Islet precursor cell (in vitro differentiated cells): ENCODE data around the gene CENATAC.
"Not testable (repeated sequence)": the region's sequence is repeated elsewhere in the genome, so short reads cannot be mapped to it uniquely, and the experiment has no call there.

Experiments used
- DNase-seq: peaks from one replicate; pipeline ENCODE4 v3.0.0-alpha.2; 2018

Gene CENATAC

DNA sequence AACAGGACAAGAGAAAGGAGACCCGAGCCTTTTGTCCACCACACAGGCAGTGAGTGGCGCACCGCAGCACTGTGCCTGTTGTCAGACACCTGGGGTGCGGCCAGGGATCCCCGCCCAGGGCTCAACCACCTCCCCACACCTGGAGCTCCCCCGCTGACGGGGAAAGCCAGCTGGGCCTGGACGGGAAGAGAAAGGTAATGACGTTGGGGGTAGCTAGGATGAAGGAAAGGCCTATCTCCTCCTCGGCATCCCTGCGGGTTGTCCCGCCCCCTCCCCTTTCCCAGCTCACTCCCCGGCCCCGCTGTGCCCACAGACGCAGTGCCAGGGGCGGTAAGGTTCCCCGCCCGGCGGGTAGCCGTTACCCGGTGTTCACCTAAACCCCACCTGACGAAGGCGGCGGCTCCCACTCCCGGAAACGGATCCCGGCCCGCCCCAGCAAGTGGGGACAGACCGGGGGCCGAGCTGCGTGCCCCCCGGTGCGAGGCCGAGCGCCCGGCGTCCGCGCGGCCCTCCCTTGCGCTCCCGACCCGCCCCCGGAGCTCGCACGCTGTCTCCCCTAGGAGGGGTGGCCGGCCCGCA lies 58.6 kb downstream of the CENATAC start:
- peak; percentile 72 for DNase-seq

DNA sequence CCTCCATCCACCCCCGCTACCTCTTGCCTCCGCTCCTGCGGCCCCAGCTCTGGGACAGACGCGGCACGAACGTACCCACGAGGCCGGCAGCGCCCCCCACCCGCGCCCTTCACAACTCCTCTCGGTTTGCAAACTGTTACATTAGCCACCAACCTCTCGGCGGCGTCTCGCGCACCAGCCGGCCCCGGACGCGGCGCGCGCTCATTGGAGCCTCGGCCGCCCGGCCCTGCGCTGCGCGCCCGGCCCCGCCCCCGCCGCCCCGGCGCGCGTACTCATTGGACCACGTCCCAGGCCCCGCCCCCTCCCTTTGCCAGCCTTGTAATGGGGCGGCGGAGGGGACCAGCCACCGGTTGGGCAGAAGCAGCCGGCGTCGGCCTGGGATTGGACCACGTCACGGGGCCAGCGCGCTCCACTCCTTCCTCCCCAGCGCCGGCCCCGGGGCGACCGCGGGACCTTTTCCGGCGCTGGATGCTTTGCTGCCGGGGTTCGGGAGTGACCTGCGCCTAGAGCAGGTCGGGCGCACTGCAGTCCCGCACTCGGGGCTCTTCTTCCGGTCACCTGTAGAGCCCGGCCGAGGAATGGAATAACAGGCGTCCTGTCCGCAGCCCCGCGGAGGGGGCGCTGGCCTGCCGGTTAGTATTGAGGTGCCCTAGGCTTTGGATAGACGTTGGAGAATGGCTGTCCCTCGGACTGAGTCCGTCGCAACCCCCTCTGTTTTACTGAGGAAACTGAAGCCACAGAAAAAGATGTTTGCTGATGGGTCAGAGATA lies 59.2 kb downstream of the CENATAC start, which contains the start of gene HYOU1:
Gene HYOU1, minus strand, starts transcription at position 206 of the 770 bp plus-strand sequence. CDS start 1,045 bp downstream, outside the sequence.
- peak; percentile 99 for DNase-seq

DNA sequence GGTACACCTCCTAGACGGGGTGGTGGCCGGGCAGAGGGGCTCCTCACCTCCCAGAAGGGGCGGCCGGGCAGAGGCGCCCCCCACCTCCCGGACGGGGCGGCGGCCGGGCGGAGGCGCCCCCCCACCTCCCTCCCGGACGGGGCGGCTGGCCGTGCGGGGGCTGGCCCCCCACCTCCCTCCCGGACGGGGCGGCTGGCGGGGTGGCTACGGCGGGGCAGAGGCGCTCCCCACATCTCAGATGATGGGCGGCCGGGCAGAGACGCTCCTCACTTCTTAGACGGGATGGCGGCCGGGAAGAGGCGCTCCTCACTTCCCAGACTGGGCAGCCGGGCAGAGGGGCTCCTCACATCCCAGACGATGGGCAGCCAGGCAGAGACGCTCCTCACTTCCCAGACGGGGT lies 61.2 kb downstream of the CENATAC start:
- not testable (repeated sequence) for DNase-seq

DNA sequence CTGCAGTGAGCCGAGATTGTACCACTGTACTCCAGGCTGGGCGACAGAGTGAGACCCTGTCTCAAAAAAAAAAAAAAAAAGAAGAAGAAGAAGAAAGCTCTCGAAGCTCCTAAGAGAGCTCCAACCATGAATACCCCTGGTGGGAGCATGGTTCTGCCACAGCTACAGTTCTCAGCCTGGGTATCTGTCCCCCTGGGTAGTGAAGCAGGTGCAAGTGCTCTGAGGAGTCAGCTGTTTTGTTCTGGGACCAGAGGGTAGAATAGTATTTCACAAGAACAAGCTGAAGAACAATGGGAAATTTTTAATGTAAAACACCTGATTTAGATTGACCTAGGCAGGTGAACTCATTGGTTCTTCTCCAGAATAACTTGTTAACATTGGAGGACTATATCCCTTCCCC lies 63.3 kb downstream of the CENATAC start:
- no peak for DNase-seq

DNA sequence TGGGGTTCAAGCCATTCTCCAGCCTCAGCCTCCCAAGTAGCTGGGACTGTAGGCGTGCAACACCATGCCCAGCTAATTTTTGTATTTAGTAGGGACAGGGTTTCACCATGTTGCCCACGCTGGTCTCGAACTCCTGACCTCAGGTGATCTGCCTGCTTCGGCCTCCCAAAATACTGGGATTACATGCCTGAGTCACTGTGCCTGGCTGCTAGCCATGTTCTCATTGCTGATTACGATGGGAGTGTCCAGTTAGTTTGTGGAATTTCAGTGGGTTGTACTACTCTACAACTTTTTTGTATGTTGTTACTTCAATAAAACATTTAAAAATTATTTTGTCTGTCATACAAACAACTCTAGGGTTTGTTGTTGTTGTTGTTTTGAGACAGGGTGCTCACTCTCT lies 64.8 kb downstream of the CENATAC start:
- no peak for DNase-seq

DNA sequence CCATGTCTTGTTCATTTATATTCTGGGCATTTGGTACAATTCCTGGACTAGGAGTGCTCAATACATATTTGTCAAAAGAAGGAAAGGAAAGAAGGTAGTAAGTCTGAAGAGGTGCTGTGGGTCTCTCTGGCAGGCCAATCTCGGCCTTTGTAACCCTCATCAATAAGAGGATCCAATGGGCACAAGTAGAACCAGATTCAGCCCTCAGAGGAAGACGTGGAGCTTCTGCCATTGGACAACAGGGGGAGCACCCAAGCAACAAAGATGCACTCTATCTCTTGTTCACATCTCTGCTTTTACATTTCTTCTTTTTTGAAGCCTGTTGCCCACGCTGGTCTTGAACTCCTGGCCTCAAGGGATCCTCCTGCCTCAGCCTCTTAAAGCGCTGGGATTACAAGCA lies 67.4 kb downstream of the CENATAC start:
- no peak for DNase-seq
